ENCODE data around the gene METTL26. TPM values are rescaled to one million over a fixed set of nuclear protein-coding genes. Genes with fewer than 3 reads are reported as not detected.

The METTL26 gene
- total and polyA plus RNA-seq, 9 of the 15 experiments (the other 6 are each of a cell fraction or from before 2014, with no cell fraction given) = 7.3 to 262 (median 80.9) TPM

DNA sequence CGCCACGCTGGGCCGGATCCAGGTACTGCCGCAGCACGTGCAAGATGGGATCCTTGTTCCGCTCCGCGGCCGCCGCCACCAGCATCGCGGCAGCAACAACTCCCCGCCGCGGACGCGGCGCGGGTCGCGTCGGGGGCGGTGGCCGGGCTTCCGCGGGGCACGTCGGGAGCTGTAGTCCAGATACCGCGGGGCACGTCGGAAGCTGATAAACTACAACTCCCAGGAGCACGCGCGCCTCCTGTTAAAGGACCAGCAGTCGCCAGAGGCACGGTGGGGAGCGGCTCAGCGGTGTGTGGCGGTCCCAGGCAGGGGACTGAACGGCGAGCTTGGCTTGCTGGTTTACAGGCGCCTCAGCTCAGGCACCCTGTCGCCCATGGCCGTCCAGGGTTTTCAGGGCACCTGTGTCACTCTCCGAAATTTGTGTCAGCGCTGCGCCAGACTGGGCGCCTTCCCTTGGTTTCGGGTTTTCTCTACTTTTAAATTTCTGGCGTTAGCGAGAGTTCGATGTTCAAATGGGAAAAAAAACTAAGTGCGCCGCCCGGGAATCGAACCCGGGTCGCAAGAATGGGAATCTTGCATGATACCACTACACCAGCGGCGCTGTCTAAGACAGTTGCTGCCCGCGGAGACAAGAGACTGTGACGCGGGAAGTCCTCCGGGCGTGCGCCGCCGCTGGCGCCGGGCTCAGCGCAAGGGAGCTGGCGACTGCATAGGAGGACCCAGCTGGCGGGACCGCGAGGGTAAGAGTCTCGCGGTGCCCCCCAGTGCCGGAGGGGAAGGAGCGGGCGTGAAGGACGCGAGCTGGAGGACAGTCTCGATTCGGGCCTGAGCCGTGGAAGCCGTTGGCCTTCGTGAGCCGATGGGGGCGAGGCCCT lies at the start of gene METTL26 (continued):
- TF ChIP-seq, protein P1, sequence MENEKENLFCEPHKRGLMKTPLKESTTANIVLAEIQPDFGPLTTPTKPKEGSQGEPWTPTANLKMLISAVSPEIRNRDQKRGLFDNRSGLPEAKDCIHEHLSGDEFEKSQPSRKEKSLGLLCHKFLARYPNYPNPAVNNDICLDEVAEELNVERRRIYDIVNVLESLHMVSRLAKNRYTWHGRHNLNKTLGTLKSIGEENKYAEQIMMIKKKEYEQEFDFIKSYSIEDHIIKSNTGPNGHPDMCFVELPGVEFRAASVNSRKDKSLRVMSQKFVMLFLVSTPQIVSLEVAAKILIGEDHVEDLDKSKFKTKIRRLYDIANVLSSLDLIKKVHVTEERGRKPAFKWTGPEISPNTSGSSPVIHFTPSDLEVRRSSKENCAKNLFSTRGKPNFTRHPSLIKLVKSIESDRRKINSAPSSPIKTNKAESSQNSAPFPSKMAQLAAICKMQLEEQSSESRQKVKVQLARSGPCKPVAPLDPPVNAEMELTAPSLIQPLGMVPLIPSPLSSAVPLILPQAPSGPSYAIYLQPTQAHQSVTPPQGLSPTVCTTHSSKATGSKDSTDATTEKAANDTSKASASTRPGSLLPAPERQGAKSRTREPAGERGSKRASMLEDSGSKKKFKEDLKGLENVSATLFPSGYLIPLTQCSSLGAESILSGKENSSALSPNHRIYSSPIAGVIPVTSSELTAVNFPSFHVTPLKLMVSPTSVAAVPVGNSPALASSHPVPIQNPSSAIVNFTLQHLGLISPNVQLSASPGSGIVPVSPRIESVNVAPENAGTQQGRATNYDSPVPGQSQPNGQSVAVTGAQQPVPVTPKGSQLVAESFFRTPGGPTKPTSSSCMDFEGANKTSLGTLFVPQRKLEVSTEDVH (IDR thresholded peaks at IDR 0.05; ENCODE audit: low read depth, partially characterized antibody) = peak; percentile 56
- TF ChIP-seq MEF2D (tag; conservative IDR thresholded peaks at IDR 0.05; ENCODE audit: low read depth) (no peak), CBX1 (IDR thresholded peaks at IDR 0.05; ENCODE audit: low read depth) (peak; percentile 54), HINFP (tag; conservative IDR thresholded peaks at IDR 0.05; ENCODE audit: low read depth) (peak; percentile 65), POLR3A (IDR thresholded peaks at IDR 0.05; ENCODE audit: borderline replicate concordance, extremely low read depth, insufficient read depth, insufficient read length) (peak; percentile 95), ZNF23 (CRISPR knock-in tag; IDR thresholded peaks at IDR 0.05) (no peak), ZNF57 (CRISPR knock-in tag; IDR thresholded peaks at IDR 0.05) (no peak), PHB2 (IDR thresholded peaks at IDR 0.05; ENCODE audit: low read depth) (no peak), ZNF639 (CRISPR knock-in tag; conservative IDR thresholded peaks at IDR 0.05 in 1 of 2, IDR thresholded peaks at IDR 0.05 in 1 of 2) (peak in 1 of 2 experiments; percentile 95; a peak in 2 of 4 replicates), SMAD3 (CRISPR knock-in tag; conservative IDR thresholded peaks at IDR 0.05) (no peak), YY1 (IDR thresholded peaks at IDR 0.05; ENCODE audit: borderline replicate concordance in 1 of 3, control insufficient read depth in 1 of 3, extremely low read depth in 1 of 3, insufficient read depth in 3 of 3, insufficient read length in 1 of 3, insufficient replicate concordance in 2 of 3, low read depth in 1 of 3, low read length in 2 of 3) (peak; percentile 3 to 68 (median 62))
- TF ChIP-seq, protein P2, sequence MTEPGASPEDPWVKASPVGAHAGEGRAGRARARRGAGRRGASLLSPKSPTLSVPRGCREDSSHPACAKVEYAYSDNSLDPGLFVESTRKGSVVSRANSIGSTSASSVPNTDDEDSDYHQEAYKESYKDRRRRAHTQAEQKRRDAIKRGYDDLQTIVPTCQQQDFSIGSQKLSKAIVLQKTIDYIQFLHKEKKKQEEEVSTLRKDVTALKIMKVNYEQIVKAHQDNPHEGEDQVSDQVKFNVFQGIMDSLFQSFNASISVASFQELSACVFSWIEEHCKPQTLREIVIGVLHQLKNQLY (CRISPR knock-in tag; conservative IDR thresholded peaks at IDR 0.05) = no peak
- TF ChIP-seq, protein P3, sequence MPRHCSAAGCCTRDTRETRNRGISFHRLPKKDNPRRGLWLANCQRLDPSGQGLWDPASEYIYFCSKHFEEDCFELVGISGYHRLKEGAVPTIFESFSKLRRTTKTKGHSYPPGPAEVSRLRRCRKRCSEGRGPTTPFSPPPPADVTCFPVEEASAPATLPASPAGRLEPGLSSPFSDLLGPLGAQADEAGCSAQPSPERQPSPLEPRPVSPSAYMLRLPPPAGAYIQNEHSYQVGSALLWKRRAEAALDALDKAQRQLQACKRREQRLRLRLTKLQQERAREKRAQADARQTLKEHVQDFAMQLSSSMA (CRISPR knock-in tag; IDR thresholded peaks at IDR 0.05) = no peak
- TF ChIP-seq, protein P4, sequence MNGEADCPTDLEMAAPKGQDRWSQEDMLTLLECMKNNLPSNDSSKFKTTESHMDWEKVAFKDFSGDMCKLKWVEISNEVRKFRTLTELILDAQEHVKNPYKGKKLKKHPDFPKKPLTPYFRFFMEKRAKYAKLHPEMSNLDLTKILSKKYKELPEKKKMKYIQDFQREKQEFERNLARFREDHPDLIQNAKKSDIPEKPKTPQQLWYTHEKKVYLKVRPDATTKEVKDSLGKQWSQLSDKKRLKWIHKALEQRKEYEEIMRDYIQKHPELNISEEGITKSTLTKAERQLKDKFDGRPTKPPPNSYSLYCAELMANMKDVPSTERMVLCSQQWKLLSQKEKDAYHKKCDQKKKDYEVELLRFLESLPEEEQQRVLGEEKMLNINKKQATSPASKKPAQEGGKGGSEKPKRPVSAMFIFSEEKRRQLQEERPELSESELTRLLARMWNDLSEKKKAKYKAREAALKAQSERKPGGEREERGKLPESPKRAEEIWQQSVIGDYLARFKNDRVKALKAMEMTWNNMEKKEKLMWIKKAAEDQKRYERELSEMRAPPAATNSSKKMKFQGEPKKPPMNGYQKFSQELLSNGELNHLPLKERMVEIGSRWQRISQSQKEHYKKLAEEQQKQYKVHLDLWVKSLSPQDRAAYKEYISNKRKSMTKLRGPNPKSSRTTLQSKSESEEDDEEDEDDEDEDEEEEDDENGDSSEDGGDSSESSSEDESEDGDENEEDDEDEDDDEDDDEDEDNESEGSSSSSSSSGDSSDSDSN (IDR thresholded peaks at IDR 0.05; ENCODE audit: borderline replicate concordance in 1 of 2, low read depth in 2 of 2, low read length in 2 of 2) = no peak
